Kasumi-1 (cell line): ENCODE measurements around the gene HOXA5.

Source experiments
- DNase-seq, 2 experiments: peaks; one replicate each; lab custom pipeline; 2025; lab: John Stamatoyannopoulos, UW

Gene HOXA5

GRCh38 chr7:27148756-27149641, 5.5 kb upstream of the HOXA5 start:
- DNase-seq = no peak

- DNase-seq = no peak
Measured at GRCh38 chr7:27148031-27148755, 4.7 kb upstream of the HOXA5 start.

DNA sequence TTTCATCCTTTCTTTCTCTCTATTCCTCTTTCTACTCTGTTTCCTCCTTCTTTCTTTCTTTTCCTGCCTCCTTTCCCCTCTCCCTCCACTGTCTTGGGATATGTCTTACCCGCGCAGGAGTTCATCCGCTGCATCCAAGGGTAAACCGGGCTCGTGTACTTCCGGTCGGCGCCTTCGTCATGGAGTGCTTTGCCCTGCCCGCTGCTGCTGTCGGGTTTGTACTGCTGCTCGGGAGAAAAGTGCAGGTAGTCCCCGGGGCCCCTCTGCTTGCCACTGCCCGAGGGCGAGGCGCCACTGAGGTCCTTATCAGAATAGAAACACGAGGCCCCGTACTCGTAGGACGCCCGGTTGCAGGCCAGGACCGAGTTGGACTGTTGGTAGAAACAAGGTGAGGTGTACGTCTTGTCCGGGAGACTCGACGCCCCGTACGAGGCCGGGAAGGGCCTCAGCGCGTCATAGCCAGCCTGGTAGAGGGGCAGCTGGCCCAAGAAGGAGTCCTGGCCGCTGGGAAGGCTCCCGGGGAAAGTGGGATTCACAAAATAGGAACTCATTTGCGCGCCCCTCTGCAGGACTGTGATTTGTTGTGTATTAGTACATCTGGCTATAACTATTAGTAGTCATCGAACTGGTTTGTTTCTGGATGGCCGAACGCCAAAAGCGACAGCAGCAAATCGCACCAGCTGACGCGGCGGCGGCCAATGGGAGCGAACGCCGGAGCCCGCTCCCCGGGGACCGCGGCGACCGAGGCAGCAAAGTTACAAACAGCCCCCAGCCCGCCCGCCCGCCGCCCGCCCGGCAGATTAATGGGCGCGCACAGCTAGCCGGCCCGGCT, 3.9 kb upstream of the HOXA5 start, which contains the start of gene HOXA6:
HOXA6 (minus strand) TSS at position 576 of the 832 bp plus-strand sequence; CDS start at position 551, 25 bp downstream.
- no peak for DNase-seq

- DNase-seq = no peak
Measured at GRCh38 chr7:27146491-27147198, 3.2 kb upstream of the HOXA5 start.

DNA sequence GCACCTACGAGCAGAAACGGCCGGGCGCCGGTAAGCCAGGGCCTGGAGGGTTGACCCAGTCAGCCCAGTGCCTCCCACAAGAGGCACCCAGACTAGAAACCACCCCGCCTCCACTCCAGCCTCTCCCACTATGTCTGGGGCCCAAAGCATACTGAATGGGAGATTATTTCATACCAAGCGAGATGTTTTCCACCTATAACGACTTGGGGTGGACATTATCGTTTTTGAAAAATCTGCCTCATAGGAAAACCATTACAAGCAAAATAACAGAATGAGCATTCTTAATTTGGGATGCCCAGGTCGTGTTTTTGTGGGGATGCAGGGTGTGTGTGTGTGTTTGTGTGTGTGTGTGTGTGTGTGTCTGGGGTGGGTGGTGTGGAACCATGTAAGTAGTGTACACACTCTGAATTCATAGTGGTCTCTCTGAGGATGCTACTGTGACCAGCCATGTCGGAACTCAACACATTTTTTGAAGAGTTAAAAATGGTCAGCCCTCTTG, 2.5 kb upstream of the HOXA5 start:
- DNase-seq = no peak

GRCh38 chr7:27145165-27145913, 1.9 kb upstream of the HOXA5 start:
- DNase-seq = no peak

DNA sequence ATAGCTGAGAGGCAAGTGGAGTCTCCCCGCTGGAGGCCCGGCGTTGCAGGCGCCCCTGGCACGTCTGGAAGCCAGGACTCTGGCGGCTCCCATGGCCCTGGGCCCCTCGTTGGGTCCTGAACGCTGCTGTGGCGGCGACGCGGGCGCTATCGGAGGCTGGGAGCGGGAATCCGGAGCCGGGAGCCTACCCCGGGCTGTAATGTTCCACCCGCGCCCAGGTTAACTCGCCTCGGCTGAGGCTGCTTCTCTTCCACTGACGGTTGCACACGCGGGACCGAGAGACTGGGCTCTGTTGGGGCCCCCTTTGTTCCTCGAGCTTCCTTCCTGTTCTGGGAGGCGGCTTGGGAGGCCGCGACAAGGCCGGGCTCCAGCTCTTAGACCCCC, 1.3 kb upstream of the HOXA5 start:
- DNase-seq = no peak

DNA sequence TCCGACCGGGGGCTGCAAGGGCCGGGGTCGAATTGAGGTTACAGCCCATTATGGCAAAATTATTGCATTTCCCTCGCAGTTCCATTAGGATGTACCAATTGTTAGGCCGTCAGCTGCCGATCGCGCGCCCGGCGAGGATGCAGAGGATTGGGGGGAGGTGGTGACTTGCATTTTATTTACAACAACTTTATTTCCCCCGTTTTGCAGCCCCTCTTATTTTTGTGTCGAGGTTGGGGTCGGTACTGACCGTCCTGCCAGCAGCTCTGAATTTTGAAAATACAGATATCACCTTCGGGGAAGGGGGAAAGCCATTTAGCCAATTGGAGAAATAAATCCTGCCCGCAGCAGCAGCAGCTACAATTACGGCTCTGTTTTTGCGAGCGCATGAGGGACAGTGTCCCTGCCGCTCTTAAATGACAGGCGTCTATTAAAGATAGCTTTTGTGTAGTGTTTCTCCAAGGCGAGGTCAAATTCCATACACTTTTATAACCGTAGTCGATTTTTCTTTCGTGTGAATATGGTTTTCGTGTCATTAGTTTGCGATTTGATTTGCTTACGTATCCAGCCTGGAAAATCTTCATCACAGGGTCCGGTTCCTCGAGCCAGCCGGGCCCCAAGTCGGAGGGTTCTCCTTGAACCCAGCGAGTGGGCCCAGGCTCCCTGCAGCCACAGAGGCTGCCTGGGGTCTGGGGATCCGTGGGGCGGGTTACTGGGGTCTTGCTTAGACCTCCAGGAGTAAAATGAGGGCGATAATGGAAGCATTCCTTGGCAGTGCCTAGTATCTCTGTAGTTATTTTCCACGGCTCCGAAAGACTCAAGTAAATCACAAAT, 684 bp upstream of the HOXA5 start:
- DNase-seq = no peak

GRCh38 chr7:27142580-27143022, 880 bp downstream of the HOXA5 start:
- DNase-seq = peak; percentile 67 to 71

- DNase-seq = peak; percentile 90 to 91
Measured at GRCh38 chr7:27141923-27142579, 1.4 kb downstream of the HOXA5 start.

DNA sequence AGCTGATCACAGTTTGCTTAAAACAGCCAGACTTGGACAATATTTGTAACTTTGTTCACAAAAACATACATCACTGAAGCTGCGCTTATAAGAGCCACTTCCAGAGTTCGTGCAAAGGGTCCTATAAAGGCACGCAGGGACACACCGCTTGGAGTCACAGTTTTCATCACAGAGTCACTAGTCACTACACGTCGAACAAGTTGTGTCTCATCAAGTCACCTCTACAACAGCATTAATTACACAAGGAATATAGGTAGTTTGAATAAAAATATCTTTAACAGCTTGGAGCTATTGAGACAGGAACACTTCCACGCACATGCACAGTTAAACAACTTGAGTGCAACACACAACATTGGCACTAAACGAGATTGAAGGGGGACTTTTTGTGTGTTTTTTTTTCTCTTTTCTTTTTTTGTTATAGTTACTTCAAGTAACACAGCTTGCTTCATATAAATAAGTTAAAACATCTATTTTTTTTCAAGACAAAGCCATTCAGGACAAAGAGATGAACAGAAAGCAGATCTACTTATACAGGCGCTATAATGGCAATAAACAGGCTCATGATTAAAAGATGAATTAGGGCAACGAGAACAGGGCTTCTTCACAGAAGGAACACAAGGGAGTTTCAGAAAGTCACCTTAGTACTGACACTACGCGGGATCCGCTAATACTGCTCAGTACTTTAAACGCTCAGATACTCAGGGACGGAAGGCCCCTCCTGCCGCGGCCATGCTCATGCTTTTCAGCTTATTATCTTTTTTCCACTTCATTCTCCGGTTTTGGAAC, 2.2 kb downstream of the HOXA5 start:
- DNase-seq = peak; percentile 56 to 85

DNA sequence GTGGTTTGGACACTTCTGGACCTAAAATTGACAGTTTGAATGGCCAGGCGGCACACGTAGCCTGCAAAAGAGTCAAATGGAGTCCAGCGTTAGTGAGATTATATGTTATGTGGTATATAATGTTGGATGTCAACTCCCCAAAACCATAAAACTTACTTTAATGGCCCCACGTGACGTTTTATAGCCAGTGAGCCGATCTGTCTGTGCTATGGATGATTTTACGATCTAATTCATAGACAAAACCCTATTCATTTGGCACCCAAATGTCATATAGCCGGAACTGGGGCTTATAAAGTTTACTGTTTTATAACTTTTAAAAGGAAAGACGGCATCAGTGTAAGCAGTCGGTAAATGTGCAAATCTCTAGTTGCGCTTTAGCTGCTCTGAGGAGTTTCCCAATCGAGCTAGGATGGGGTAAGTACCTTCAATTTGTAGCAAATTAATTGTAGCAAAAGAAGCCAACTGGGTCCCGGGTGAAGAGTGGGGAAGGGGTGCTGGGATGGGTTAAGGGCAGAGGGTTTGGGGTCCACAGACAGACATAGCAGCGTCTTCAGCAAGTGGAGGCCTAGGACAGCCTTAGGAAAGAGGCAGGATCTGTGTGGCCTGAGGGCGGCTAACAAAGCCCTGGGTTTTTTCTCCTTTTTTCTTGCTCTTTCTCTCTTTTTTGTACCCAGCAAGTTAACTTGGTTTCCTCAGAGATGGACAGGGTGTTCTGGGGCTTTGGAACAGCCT, 3.2 kb downstream of the HOXA5 start:
- no peak for DNase-seq

DNA sequence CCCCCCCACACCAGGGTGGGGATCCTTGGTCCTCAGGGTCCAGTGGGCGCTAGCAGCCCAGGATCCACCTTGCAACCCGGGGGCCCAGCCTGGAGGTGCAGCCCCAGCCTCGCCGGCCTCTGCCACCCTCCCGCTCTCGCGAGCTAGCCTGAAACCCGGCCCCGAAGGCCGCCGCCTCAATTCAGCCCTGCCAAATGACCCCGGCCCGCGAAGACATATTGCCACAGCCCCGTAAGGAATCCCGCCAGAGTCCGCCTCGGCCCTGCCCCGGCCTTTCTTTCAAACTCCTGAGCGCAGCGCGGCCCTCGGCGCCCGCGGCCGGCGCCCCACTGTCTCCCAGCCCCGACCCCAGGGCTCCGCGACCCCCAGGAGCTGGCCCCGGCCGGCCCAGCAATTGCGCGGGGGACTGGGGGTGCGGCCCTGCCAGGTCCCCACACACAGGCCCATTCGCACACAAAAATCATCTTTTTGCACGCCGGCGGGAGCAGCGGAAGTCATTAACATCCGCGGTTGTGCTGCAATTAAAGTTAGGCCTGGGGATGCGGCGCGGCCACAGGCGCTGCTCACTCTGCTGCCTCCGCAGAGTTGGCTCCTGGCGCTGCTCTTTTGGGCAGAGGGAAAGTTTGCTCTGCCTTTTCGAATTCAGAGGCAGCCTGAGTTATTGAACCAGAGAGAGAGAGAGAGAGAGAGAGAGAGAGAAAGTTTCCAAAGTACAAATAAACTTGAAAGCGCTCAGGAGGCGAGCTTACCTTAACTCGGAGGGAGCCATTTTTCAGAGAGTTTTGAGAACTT, 4.0 kb downstream of the HOXA5 start:
- DNase-seq = no peak

- DNase-seq = no peak
Measured at GRCh38 chr7:27138985-27139333, 4.5 kb downstream of the HOXA5 start.

DNA sequence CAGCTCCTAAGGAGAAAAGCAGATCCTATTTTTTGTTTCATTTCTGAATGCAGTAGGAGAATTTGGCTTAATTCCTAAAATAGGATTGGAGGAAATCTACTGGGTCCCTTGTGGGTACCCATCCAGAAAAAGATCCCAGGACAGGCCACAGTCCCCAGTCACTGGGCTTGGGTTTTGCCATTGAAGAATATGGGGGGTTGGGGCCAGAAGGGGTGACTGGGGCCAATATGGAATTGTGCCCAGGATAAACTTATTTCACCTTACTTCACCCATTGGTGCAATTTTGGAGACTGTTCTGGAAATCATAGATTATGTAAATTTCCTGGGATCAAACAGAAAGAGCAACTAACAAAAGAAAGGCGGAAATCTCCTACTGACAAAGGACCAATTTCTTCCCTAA, 5.0 kb downstream of the HOXA5 start:
- no peak for DNase-seq

DNA sequence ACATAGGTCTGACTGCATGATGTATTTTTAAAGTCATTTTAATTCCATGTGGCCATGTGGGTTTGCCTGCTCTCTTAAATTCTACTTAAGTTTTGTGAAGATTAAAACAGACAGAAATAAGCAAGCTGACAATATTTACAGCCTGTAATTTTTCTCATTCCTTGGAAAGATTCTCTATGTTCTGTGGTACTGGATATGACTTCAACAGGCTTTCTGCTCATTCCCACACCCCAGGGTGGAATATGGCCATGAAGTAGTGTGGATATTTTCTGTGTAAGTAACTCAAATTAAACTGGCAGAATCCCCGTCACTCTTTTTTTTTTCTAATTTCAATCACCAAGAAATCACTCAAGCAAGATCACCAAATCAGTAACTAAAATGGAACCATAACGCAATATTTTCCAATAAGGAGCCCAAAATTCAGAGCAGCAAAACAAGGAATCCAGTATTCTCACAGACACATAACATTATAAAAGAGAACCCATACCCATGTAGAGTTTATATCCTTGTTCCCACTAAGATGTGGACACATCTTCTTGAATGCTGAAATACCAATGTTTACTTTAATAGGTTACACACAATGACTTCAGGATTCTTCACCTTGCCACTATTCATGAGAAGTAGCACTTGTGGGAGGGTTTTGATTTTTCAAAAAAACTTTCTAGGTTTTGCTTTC, 5.7 kb downstream of the HOXA5 start:
- no peak for DNase-seq
